ENCODE results near the gene LIMA1.
"Not testable (repeated sequence)": the region's sequence is repeated elsewhere in the genome, so short reads cannot be mapped to it uniquely, and the experiment has no call there.

Gene LIMA1

GRCh38 chr12:50283229-50283923, at the start of gene LIMA1:
TSS of gene LIMA1 (minus strand) at chr12:50283520. CDS start at chr12:50248751, 34,769 bp downstream.
- no peaks in the 10 kb centered on the region for H3K9me3 Mint-ChIP-seq
- DNase-seq (peak; percentile 89 to 92), ATAC-seq (peak; percentile 99)
- H3K27me3 Mint-ChIP-seq = peaks cover 7% of the 10 kb centered on the region
- H3K4me3 Mint-ChIP-seq = peak within 1 kb of the TSS; percentile 92 to 95
- H3K4me1 Mint-ChIP-seq = peaks cover 27% of the 10 kb centered on the region
- H3K27ac Mint-ChIP-seq = peak within 1 kb of the TSS; percentile 59 to 91

DNA sequence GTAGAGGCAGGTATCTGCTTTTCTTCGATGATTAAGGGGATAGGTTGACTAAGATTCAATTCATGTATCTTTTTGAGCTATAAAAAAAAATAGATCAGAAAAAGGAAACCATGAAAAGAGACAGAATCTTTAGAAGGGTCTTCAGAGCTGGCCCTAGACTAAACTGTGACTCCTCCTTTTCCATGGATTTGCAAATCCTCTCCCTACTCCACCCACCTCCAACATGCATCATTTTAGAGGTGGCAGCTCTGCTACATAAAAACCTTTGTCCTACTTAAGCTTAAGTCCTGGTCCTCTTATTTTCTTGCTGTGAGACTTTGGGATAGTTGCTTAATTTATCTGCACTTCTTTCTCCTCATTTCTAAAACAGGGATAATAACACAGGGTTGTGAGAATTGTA, 48.4 kb upstream of the LIMA1 start:
- ATAC-seq (no peak), DNase-seq (no peak)
- H3K9me3 Mint-ChIP-seq = no peaks in the 10 kb centered on the region
- no peaks in the 10 kb centered on the region for H3K4me1 Mint-ChIP-seq
- no peak overlapping the region for H3K27ac Mint-ChIP-seq
- H3K27me3 Mint-ChIP-seq = no peaks in the 10 kb centered on the region
- no peak overlapping the region for H3K4me3 Mint-ChIP-seq

DNA sequence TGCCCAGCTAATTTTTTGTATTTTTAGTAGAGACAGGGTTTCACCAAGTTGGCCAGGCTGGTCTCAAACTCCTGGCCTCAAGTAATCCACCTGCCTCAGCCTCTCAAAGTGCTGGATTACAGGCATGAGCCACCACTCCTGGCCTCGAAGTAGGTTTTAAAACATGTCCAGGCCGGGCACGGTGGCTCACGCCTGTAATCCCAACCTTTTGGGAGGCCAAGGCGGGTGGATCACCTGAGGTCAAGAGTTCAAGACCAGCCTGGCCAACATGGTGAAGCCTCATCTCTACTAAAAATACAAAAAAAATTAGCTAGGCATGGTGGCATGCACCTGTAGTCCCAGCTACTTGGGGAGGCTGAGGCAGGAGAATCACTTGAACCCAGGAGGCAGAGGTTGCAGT, 45.3 kb upstream of the LIMA1 start:
- DNase-seq, ATAC-seq, H3K27ac Mint-ChIP-seq, H3K9me3 Mint-ChIP-seq, H3K27me3 Mint-ChIP-seq, H3K4me1 Mint-ChIP-seq, H3K4me3 Mint-ChIP-seq: not testable (repeated sequence)

GRCh38 chr12:50326590-50327284, 43.4 kb upstream of the LIMA1 start:
- no peak overlapping the region for H3K4me3 Mint-ChIP-seq
- ATAC-seq (no peak), DNase-seq (no peak)
- no peaks in the 10 kb centered on the region for H3K9me3 Mint-ChIP-seq
- H3K27ac Mint-ChIP-seq = no peak overlapping the region
- H3K27me3 Mint-ChIP-seq = no peaks in the 10 kb centered on the region
- no peaks in the 10 kb centered on the region for H3K4me1 Mint-ChIP-seq

DNA sequence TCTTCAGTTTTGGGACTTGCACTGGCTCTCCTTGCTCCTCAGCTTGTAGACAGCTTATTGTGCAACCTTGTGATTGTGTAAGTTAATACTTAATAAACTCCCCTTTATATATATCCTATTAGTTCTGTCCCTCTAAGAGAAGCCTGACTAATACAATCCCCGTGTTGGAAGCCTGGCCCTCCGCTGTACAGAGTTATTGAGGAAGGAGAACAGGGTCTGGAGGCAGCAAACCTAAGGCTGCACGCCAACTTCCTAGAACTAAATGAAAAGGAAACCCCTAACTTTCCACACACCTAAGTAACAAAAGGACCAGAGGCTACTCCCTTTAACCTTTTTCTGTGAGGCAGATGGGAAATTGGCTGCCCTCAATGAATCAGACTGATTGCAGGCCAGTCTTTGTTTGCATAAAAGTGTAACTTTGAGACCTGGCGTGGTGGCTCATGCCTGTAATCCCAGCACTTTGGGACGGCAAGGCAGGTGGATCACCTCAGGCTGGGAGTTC, 42.6 kb upstream of the LIMA1 start:
- H3K9me3 Mint-ChIP-seq = no peaks in the 10 kb centered on the region
- DNase-seq = no peak
- H3K4me1 Mint-ChIP-seq = no peaks in the 10 kb centered on the region
- no peaks in the 10 kb centered on the region for H3K27me3 Mint-ChIP-seq
- no peak overlapping the region for H3K4me3 Mint-ChIP-seq
- no peak for ATAC-seq
- H3K27ac Mint-ChIP-seq = no peak overlapping the region

GRCh38 chr12:50324770-50325169, 41.5 kb upstream of the LIMA1 start:
- H3K9me3 Mint-ChIP-seq, H3K27ac Mint-ChIP-seq, DNase-seq, H3K4me3 Mint-ChIP-seq, H3K27me3 Mint-ChIP-seq, H3K4me1 Mint-ChIP-seq, ATAC-seq: not testable (repeated sequence)

DNA sequence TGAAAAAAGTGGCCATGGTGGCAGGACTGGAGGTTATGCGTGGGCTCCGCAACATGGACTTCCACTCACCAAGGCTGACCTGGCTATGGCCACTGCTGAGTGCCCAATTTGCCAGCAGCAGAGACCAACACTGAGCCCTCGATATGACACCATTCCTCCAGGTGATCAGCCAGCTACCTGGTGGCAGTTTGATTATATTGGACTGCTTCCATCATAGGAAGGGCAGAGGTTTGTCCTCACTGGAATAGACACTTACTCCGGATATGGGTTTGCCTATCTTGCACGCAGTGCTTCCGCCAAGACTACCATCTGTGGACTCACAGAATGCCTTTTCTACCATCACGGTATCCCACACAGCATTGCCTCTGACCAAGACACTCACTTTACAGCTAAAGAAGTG, 40.8 kb upstream of the LIMA1 start:
- not testable (repeated sequence) for DNase-seq, H3K4me1 Mint-ChIP-seq, H3K27me3 Mint-ChIP-seq, H3K27ac Mint-ChIP-seq, H3K4me3 Mint-ChIP-seq, H3K9me3 Mint-ChIP-seq, ATAC-seq

- Mint-ChIP-seq H3K27me3 (no peaks in the 10 kb centered on the region), H3K4me1 (no peaks in the 10 kb centered on the region), H3K9me3 (no peaks in the 10 kb centered on the region), H3K27ac (no peak overlapping the region), H3K4me3 (no peak overlapping the region)
- no peak for ATAC-seq
- no peak for DNase-seq
These were observed 38.9 kb upstream of the LIMA1 start for GRCh38 chr12:50322206-50322605.

DNA sequence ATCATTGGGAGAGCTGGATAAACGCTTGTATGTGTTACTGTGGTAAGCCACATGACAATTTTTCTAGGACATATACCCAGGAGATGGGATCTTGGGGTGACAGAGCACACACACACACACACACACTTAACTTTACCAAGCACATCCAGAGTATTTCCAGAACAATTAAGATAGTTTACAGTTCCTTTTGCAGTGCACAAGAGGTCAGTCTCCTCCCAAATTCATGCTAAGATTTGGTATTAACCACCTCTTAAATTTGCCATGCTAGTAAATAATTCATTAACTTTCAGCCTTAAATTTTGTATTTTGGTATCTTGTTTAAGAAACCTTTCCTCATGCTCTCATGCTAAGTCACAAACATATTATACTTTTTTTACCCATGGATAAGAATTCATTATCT, 33.9 kb upstream of the LIMA1 start:
- Mint-ChIP-seq H3K9me3 (no peaks in the 10 kb centered on the region), H3K4me3 (no peak overlapping the region), H3K27ac (peak overlapping the region in 1 of 2 donors; percentile 19), H3K4me1 (peaks cover 5% of the 10 kb centered on the region), H3K27me3 (no peaks in the 10 kb centered on the region)
- ATAC-seq = no peak
- no peak for DNase-seq

DNA sequence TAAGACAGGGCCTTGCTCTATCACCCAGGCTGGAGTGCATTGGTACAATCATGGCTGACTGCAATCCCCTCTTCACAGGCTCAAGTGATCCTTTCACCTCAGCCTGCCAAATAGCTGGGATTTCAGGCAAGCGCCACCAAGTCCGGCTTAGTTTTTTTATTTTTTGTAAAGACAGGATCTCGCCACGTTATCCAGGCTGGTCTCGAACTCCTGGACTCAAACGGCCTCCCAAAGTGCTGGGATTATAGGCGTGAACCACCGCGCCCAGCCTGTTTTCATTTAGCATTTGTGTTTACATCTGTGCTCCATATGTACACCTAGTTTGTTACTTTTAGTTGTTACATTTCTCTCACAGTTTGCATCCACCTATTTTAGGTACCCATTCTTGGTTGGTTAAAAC, 32.5 kb upstream of the LIMA1 start:
- DNase-seq = no peak
- Mint-ChIP-seq H3K27me3 (no peaks in the 10 kb centered on the region), H3K4me1 (peaks cover 5% of the 10 kb centered on the region)

DNA sequence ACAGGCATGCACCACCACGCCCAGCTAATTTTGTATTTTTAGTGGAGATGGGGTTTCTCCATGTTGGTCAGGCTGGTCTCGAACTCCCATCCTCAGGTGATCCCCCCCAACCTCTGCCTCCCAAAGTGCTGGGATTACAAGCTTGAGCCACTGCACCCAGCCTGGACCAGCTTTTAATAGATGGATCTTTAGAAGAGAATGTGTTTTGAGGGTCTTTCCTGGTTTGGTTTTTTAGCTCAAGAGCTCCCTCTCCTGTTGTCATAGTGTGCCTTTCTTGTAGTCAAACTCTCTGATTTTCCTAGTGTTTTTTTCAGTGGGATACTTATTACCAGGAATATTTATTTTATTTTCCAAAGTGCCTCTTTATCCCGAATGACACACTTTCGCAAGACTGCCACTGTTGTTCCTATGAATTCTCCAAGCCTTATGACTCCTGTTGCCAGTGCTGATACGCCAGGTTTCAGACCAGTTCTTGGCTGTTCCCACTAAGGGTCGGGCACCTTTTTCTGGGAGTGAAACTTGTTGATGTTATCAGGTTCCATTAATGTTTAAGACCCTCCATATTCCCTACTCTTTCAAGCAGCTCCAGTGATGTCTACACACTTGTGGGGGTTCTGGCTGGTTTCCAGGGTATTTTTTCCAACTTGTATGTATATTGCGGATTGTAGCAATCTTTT, 31.5 kb upstream of the LIMA1 start:
- DNase-seq = peak in 1 of 2 donors; percentile 2

More for the DNA sequence above, 32.5 kb upstream of the LIMA1 start:
- no peak for ATAC-seq
- Mint-ChIP-seq H3K9me3 (no peaks in the 10 kb centered on the region), H3K27ac (no peak overlapping the region), H3K4me3 (no peak overlapping the region)

GRCh38 chr12:50313971-50314370, 30.7 kb upstream of the LIMA1 start:
- not testable (repeated sequence) for H3K27ac Mint-ChIP-seq, DNase-seq, H3K4me1 Mint-ChIP-seq, H3K27me3 Mint-ChIP-seq, ATAC-seq, H3K9me3 Mint-ChIP-seq, H3K4me3 Mint-ChIP-seq

More for the DNA sequence above, 31.5 kb upstream of the LIMA1 start:
- Mint-ChIP-seq H3K9me3 (no peaks in the 10 kb centered on the region), H3K4me3 (no peak overlapping the region), H3K4me1 (peaks cover 5% of the 10 kb centered on the region), H3K27ac (peak overlapping the region in 1 of 2 donors; percentile 71), H3K27me3 (no peaks in the 10 kb centered on the region)
- no peak for ATAC-seq

GRCh38 chr12:50313256-50313931, 30.1 kb upstream of the LIMA1 start:
- Mint-ChIP-seq H3K4me1 (peaks cover 5% of the 10 kb centered on the region), H3K4me3 (no peak overlapping the region), H3K27me3 (no peaks in the 10 kb centered on the region), H3K9me3 (no peaks in the 10 kb centered on the region), H3K27ac (peak overlapping the region in 1 of 2 donors; percentile 40)
- DNase-seq = no peak
- no peak for ATAC-seq

GRCh38 chr12:50311858-50312609, 28.7 kb upstream of the LIMA1 start:
- H3K27me3 Mint-ChIP-seq, DNase-seq, H3K4me1 Mint-ChIP-seq, H3K4me3 Mint-ChIP-seq, ATAC-seq, H3K9me3 Mint-ChIP-seq: not testable (repeated sequence)
- peak overlapping the region in 1 of 2 donors; percentile 0 for H3K27ac Mint-ChIP-seq

DNA sequence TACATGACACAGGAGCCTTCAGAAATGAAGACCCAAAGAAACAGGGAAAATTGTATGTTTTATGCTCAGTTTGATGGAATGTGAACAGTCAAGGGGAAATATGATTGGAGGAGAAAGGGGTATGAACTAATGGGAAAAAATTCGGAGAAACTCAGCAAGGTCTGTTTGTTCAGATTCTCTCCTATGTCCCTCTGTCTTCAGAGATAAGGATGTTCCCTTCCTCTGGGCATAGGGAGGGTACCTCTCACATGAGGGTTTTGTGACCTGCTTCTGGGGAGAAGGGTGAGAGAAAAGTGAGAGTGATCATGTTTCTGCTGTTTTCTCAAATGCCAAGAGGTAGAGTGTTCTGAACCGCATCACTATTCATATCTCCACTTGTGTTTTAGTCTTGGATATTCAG, 26.6 kb upstream of the LIMA1 start:
- Mint-ChIP-seq H3K27ac (peak overlapping the region in 1 of 2 donors; percentile 66), H3K4me3 (no peak overlapping the region), H3K9me3 (no peaks in the 10 kb centered on the region), H3K27me3 (no peaks in the 10 kb centered on the region), H3K4me1 (peaks cover 5% of the 10 kb centered on the region)
- ATAC-seq = no peak
- DNase-seq = no peak
